GM06990 (cell line): ENCODE data around the gene PTPRN2.
"Not testable (repeated sequence)": the region's sequence is repeated elsewhere in the genome, so short reads cannot be mapped to it uniquely, and the experiment has no call there.

Source experiments
- DNase-seq: peaks from one replicate; pipeline ENCODE4 v3.0.0-alpha.2; 2011; ENCODE audit not compliant: insufficient read length; ENCODE audit errors: extremely low read depth
- H3K27me3 ChIP-seq: replicated peaks from 2 replicates; pipeline ENCODE4 v1.6.0; 2011; ENCODE audit warnings: low read length; ENCODE audit not compliant: control insufficient read depth, insufficient read depth
- H3K36me3 ChIP-seq: 2 replicates; pipeline ENCODE4 v1.5.1; 2011; ENCODE audit warnings: low read length; ENCODE audit not compliant: control insufficient read depth, insufficient read depth
- H3K4me3 ChIP-seq: replicated peaks from 2 replicates; pipeline ENCODE4 v1.5.1; 2011; ENCODE audit warnings: low read depth, mild to moderate bottlenecking, control low read depth, low read length
- CTCF ChIP-seq: IDR thresholded peaks from 2 replicates; pipeline ENCODE4 v1.5.1; 2011; ENCODE audit warnings: low read length, control low read depth, mild to moderate bottlenecking, inconsistent platforms; ENCODE audit not compliant: insufficient read depth, poor library complexity, severe bottlenecking

The PTPRN2 gene

DNA sequence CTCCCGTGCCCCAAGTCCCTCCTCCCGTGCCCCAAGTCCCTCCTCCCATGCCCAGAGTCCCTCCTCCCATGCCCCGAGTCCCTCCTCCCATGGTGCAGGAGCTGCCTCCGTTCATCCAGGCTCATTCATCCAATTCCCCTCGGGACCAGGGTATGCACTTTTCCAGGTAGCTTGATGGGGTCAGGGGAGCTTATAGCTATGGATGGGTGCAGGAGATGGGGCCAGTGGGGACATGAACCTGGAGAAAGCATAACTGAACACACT is 201.3 kb downstream of the PTPRN2 start:
- no peak overlapping the region for H3K4me3 ChIP-seq
- TF ChIP-seq CTCF, result no peak
- no peaks in the 10 kb centered on the region for H3K27me3 ChIP-seq
- DNase-seq, result no peak
- H3K36me3 ChIP-seq, result no peaks in the 10 kb centered on the region

- DNase-seq, H3K36me3 ChIP-seq, H3K4me3 ChIP-seq, H3K27me3 ChIP-seq: not testable (repeated sequence)
Measured at GRCh38 chr7:158385496-158386354, 201.9 kb downstream of the PTPRN2 start.

DNA sequence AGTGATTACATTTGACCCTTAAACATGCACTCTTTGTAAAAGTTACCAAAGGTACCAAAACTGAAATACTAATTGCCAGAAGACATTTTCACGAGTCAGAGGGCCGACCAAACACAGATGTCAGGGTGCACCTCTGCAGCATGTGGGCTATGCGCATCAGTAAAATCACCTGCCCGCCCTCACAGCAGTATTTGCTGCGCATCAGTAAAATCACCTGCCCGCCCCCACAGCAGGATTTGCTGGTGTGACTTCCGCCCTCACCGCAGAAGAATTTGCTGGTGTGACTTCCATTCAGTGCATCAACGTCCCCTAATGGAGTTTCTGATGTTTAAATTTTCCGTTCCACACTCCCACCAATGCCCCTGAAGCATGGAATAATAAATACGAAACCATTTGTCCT is 202.9 kb downstream of the PTPRN2 start:
- Histone ChIP-seq H3K27me3 (no peaks in the 10 kb centered on the region), H3K4me3 (no peak overlapping the region), H3K36me3 (no peaks in the 10 kb centered on the region)
- no peak for TF ChIP-seq CTCF
- no peak for DNase-seq

GRCh38 chr7:158383665-158384064 is 204.0 kb downstream of the PTPRN2 start:
- TF ChIP-seq CTCF, result no peak
- H3K4me3 ChIP-seq, result no peak overlapping the region
- DNase-seq, result no peak
- H3K36me3 ChIP-seq, result no peaks in the 10 kb centered on the region
- H3K27me3 ChIP-seq, result no peaks in the 10 kb centered on the region

- no peaks in the 10 kb centered on the region for H3K36me3 ChIP-seq
- DNase-seq, result no peak
- no peak for TF ChIP-seq CTCF
- H3K4me3 ChIP-seq, result no peak overlapping the region
- no peaks in the 10 kb centered on the region for H3K27me3 ChIP-seq
Measured at GRCh38 chr7:158382363-158383254, 205.0 kb downstream of the PTPRN2 start.

DNA sequence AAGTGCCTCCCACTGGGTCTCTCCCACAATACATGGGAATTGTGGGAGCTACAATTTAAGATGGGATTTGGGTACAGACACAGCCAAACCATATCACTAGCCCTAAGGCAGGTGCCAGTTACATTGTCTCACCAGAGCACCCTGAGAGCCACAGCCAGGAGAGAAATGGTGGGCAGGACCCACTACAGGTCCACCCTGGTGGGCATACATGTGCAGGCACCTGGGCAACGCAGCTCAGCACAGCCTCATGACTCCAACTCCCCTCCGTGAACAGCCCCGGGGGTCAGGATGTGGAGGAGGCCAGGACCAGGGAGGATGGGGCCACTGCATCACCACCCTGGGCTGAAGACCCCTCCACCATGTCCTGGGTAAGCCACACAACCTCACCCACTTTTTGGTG is 205.7 kb downstream of the PTPRN2 start:
- no peak for DNase-seq
- no peaks in the 10 kb centered on the region for H3K36me3 ChIP-seq
- H3K27me3 ChIP-seq, result no peaks in the 10 kb centered on the region
- no peak for TF ChIP-seq CTCF
- H3K4me3 ChIP-seq, result no peak overlapping the region
